GM18868 (cell line): ENCODE data around the gene LRRC8A.

Experiments used
- ATAC-seq: cut with Tn5 transposase; IDR thresholded peaks from one replicate; pipeline ENCODE4 v1.9.1; 2021; ENCODE audit warnings: mild to moderate bottlenecking, moderate library complexity; ENCODE audit not compliant: unreplicated experiment

Gene LRRC8A

DNA sequence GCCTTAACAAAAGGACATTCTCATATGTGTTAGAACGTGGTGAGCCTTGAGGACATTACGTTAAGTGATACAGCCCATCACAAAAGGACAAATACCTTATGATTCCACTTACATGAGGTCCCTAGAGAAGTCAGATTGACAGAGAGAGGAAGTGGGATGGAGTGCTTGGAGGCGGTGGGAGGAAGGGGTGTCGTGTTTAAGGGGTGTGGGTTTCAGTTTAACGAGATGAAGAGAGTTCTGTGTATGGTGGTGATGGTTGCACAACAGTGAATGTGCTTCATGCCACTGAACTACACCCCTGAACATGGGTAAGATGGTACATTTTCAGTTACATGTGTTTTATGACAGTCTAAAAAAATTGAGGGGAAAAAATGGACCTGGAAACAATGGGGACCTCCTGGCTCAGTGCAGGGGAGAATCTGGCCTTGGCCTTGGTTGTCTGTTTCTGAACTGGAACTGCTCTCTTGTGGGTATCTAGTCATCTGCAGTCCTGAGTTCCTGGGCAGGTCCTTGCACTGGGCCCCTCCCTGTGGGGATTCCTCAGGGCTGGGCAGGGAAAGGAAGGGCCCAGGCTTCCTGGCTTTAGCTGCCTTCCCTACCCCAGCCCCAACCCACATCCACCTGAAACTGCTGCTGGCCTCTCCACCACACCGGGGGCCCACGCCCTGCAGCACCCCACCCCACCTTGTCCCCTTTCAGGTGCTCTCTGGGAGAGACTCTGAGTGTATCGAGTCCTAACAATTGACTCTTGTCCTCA lies 17.8 kb downstream of the LRRC8A start:
- no peak for ATAC-seq

DNA sequence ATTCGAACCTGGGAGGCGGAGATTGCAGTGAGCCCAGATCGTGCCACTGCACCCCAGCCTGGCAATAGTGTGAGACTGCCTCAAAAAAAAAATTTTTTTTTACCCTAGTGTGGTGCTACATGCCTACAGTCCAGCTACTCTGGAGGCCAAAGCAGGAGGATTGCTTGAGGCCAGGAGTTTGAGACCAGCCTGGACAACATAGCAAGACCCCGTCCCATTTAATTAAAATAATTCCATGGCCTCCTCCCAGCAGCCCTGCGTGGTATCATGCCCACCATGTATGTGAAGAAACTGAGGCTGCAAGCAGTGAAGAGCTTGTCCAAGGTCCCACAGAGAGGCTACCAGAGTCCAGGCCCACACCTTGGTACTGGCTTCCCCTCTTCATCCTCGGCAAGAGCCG lies 19.4 kb downstream of the LRRC8A start:
- no peak for ATAC-seq

DNA sequence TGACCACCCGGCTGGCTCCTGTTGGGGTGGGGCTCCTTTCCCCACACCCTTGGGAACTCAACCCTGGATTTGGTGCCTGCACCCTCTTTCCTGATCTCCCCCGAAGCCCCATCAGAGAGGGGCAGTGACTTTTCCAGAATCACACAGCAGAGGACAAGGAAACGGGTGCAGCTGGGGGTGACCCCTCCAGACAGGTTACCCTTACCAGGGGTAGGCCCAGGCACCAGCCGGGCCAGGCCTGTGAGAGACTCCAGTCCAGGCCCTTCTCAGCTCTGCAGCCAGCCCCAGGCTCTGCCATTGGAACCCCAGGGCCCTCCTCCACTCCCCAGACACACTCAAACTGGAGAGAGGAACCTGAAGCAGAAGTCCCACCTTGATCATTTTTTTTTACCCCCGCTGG lies 19.9 kb downstream of the LRRC8A start:
- no peak for ATAC-seq

DNA sequence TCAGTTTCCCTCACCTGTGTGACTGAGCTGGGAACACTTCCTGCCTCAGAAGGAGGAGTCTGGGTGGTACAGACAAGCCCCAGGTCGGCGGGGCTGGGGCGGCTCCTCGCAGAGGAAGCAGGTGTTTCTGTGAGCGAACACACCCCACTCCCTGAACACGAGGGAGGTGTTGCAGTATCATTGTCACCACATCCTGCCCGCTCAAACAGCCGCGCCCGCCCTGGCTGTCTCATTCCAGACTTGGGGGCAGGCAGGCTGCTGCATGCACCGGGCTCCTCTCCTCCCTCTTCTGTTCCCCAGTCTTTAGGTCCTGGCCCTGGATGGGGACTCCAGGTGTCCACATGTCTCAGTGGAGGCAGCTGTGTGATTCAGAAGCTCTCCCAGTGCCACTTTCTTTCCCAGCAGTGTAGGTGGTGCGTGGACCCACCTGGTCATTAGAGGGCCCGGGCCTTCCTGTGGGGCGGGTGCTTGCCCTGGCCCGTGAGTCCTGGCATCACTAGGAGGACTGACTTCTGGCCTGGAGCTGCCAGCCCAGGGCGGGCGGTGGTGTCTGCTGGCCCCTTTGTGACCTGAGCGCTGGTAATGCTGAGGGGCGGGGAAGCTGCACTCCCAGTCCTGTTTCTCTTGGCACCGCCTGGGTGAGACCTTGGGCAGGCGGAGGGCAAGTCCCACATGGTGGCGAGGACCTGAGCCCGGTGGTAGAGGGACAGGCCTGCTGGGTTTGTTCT lies 20.6 kb downstream of the LRRC8A start:
- ATAC-seq = peak; percentile 72

DNA sequence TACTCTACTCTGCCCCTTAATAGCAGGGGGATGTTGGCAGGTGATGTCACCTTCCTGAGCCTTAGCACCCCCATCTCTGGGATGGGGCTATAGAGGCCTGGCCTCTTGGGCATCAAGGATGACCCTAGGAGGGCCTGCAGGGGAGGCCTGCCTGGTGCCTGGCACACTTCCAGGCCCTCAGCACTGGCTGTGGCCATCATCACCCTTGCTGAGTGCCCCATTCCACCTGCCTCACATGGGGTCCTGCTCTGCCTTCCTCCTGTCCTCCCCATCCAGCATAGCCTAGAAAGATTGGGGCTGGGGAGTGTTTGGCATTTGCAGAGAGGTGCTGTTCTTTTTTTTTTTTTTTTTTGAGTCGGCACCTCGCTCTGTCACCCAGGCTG lies 21.1 kb downstream of the LRRC8A start:
- no peak for ATAC-seq

DNA sequence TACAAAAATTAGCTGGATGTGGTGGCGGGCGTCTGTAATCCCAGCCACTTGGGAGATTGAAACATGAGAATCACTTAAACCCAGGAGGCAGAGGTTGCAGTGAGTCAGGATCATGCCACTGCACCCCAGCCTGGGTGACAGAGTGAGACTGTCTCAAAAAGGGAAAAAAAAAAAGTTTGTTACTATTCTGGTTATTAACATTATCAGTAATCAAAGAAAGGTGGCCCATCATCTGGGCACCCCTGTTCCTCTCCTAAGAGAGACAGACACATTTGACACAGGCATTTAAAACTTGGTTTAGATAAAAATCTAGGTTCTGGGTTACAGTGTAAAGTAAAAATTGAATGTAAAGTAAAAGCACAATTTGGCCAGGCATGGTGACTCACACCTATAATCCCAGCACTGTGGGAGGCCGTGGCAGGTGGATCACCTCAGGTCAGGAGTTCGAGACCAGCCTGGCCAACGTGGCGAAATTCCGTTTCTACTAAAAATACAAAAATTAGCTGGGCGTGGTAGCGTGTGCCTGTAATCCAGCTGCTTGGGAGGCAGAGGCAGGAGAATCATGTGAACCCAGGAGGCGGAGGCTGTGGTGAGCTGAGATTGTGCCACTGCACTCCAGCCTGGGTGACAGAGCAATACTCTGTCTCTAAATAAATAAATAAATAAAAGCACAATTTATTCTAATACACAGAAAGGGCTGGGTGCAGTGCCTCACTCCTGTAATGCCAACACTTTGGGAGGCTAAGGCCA lies 22.1 kb downstream of the LRRC8A start:
- no peak for ATAC-seq

DNA sequence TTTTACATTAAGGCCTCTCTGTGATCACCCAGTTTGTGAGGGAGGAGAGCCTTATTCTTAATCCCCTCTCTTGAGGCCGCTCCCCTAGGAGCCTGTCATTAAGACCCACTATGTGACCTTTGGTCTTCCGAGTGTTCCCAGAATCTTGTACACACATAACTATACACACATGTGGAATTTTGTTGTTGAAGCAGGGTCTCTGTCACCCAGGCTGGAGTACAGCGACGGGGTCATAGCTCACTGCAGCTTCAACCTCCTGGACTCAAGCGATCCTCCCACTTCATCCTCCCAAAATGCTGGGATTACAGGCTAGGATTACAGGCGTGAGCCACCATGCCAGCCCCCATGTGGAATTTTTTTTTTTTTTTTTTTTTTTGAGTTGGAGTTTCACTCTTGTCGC lies 24.0 kb downstream of the LRRC8A start:
- ATAC-seq = no peak

DNA sequence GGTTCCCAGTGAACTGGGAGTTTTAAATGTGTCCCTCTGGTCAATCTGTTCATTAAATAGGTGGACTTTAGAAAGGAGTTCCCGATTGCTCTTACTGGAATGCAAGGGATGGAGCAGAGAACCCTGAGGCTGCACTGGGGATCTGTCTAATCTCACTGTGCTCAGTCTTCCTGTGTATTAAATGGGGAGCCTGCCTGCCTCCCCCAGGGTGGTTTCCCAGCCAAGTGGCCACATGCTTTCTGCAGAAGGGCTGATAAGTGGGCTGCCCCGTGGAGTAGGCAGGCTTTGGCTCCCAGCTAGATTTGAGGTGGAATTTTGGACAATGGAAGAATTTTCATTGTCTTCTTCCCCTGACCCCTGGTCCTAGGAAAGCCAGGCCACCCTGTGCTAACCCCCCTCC lies 24.8 kb downstream of the LRRC8A start:
- no peak for ATAC-seq

DNA sequence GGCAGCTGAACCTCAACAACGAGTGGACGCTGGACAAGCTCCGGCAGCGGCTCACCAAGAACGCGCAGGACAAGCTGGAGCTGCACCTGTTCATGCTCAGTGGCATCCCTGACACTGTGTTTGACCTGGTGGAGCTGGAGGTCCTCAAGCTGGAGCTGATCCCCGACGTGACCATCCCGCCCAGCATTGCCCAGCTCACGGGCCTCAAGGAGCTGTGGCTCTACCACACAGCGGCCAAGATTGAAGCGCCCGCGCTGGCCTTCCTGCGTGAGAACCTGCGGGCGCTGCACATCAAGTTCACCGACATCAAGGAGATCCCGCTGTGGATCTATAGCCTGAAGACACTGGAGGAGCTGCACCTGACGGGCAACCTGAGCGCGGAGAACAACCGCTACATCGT lies 26.4 kb downstream of the LRRC8A start:
- no peak for ATAC-seq

DNA sequence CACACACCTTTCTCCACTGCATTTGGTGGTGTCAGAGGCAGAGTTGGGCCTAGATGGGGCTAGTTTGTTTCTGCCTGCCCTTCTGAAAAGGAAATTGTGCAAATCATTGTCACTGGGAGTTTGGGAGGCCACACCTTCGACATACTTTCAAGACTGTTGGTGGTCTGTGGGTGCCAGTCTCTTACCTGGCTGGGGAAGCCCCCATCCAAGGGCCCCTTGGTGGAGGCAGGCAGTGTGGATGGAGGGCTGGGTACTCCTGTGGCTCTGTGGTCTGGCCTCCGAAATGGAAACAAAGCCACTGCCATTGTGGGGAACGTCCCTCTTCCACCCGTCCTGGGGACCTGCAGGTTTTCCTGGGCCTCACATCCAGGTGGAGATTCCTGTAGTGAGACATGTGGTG lies 27.9 kb downstream of the LRRC8A start:
- no peak for ATAC-seq

DNA sequence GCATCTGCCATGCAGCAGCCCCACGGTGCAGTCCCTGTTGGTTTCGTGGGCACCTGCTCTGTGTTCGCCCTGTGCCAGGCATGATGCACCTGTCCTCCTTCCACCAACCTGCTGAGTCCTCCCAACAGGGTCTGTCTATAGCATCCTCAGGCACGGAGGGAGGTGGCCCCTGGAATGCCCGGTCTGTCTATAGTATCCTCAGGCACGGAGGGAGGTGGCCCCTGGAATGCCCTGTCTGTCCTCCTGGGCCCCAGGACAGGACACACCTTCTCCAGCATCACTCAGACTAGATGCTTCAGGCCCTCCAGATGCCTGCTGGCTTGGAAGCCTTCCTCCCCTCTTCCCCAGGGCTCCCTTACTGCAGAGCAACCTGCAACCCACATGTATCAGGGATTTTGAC lies 29.0 kb downstream of the LRRC8A start:
- no peak for ATAC-seq

DNA sequence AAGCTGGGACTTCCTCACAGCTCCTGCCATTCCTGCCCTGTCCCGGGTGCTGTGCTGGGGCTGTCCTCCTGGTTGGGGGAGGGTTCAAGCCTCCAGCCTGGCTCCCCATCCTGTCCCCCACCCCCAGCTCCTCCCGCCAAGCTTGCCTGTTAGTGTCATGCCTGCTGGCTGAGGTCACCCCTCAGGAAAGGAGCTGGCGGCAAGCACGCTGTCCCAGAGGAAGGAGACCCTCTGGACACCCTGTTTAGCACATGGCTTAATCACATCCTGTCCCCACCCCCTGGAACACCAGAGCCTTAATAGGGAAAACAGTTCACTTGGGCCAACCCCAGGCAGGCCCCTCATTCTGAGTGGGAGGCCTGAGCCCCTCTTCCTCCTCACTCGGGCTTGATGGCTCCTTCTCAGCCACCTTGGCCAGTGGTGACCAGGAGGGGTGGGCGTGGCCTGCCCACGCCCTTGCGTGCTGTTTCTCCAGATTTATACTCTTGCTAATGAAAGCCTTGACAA lies 29.6 kb downstream of the LRRC8A start:
- ATAC-seq = no peak

DNA sequence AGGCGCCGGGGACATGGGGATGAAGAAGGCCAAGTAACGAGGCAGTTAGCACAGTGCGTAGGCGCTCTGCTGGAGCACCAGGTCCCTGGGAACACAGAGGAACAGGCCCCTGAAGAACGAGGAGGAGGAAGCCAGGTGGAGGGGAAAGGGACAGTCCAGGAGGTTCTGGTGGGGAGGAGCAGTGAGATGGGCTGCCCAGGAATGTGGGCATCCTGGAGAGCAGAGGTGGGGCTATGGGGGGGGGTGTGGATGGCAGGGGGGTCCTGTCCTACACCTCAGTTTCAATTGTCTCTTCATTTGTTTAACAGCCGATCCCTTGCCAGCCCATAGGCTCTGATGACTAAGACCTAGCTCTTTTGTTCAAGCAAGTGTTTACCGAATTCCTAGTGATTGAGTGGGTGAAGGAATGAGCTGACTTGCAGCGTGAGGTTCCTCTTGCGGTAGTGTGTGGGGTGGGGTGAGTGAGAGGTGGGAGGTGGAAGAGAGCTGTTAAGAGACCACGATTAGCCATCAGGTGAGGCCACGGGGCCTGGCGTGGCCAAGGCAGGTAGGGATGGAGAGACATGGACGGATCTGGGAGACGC lies 30.4 kb downstream of the LRRC8A start:
- ATAC-seq = no peak

DNA sequence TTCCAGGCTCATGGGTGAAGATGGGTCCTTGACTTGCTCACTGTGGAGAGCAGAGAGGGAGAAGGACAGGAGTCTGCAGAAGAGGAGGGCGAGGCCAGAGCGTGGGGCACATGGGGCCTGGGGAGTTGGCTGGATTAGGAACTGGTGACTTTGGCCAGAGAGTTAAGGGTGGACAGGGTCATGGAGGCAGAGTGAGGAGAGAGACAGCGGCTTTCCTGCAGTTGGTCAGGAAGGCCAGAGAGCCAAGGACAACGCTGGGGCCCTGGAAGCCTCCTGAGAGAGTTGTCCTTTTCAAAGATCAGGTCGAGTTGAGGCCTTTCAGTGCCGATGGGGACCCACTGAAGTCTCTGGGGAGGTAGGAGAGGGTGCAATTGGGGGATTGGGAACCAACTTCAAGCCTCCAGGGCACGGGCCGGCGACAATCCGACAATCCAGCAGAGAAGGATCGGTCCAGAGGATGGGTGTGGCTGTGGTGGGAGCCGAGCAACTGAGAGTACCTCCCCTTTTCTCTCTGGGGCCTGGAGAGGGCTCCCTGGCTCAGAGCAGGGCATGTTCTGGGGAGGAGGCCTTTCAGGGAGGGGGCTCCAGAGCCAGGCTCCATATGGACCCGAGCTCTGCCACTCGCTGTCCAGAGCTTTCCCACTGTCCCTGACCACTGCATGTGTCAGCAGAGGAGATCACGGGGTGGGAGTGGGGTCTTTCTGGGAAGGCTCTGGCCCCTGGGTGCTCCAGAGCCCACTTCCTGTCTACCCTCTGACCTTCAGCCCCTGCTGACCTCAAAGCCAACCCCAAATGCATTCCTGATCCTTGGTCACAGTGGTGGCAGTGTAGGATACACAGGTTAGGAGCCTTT lies 31.3 kb downstream of the LRRC8A start:
- ATAC-seq = no peak

DNA sequence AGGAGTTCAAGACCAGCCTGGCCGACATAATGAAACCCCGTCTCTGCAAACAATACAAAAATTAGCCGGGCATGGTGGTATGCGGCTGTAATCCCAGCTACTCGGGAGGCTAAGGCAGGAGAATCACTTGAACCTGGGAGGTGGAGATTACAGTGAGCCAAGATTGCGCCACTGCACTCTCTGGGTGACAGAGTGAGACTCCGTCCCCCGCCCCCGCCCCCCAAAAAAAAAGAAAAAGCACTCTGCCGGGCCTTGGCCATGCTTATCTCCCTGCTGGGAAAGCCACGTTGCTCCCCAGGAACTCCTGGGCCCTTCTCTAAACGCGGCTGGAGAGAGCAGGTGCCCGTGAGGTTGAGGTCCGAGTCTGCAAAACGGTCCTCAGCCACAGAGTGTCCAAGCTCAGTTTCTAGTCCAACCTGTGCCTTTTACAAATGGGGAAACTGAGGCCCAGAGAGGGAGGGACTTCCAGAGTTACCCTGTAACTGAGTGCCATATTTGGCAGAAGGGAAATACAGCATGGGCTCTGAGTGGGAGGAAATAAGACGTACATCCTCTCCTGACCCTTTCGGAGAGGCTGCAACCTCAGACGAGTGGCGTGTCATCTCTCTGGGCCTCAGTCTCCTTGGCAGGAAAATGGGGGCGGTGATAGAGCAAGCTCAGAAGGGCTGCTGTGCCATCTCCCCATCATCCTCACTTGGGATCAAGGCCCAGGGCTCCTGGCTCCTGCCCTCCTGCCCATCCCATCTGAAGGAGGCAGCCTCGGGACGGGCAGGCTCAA lies 32.3 kb downstream of the LRRC8A start:
- no peak for ATAC-seq

DNA sequence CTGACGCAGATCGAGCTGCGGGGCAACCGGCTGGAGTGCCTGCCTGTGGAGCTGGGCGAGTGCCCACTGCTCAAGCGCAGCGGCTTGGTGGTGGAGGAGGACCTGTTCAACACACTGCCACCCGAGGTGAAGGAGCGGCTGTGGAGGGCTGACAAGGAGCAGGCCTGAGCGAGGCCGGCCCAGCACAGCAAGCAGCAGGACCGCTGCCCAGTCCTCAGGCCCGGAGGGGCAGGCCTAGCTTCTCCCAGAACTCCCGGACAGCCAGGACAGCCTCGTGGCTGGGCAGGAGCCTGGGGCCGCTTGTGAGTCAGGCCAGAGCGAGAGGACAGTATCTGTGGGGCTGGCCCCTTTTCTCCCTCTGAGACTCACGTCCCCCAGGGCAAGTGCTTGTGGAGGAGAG lies 34.3 kb downstream of the LRRC8A start:
- no peak for ATAC-seq

DNA sequence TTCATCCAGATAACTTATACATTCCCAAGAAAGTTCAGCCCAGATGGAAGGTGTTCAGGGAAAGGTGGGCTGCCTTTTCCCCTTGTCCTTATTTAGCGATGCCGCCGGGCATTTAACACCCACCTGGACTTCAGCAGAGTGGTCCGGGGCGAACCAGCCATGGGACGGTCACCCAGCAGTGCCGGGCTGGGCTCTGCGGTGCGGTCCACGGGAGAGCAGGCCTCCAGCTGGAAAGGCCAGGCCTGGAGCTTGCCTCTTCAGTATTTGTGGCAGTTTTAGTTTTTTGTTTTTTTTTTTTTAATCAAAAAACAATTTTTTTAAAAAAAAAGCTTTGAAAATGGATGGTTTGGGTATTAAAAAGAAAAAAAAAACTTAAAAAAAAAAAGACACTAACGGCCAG lies 34.8 kb downstream of the LRRC8A start:
- ATAC-seq = no peak

DNA sequence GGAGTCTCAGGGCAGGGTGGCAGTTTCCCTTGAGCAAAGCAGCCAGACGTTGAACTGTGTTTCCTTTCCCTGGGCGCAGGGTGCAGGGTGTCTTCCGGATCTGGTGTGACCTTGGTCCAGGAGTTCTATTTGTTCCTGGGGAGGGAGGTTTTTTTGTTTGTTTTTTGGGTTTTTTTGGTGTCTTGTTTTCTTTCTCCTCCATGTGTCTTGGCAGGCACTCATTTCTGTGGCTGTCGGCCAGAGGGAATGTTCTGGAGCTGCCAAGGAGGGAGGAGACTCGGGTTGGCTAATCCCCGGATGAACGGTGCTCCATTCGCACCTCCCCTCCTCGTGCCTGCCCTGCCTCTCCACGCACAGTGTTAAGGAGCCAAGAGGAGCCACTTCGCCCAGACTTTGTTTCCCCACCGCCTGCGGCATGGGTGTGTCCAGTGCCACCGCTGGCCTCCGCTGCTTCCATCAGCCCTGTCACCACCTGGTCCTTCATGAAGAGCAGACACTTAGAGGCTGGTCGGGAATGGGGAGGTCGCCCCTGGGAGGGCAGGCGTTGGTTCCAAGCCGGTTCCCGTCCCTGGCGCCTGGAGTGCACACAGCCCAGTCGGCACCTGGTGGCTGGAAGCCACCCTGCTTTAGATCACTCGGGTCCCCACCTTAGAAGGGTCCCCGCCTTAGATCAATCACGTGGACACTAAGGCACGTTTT lies 35.4 kb downstream of the LRRC8A start:
- no peak for ATAC-seq

DNA sequence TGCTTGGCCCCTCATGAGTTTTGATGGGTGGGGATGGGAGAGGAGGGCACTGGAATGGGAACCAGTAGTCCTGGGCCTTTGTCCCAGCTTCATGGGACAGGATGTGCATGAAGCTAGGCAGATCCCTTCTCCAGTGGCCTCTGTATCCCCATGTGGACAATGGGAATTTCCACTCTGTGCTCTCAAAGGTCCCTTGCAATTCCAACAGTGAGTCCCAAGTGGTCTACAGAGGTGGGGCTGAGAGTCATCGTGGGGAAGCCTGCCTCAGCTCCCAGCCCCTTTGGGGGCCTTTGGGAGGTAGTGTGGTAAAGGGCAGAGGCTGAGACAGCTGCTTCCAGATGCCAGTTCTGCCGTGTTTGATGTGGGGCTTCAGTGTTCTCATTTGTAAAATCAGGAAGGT lies 37.0 kb downstream of the LRRC8A start:
- no peak for ATAC-seq
